ENCODE data around the gene CDK6.

CDK6 gene

DNA sequence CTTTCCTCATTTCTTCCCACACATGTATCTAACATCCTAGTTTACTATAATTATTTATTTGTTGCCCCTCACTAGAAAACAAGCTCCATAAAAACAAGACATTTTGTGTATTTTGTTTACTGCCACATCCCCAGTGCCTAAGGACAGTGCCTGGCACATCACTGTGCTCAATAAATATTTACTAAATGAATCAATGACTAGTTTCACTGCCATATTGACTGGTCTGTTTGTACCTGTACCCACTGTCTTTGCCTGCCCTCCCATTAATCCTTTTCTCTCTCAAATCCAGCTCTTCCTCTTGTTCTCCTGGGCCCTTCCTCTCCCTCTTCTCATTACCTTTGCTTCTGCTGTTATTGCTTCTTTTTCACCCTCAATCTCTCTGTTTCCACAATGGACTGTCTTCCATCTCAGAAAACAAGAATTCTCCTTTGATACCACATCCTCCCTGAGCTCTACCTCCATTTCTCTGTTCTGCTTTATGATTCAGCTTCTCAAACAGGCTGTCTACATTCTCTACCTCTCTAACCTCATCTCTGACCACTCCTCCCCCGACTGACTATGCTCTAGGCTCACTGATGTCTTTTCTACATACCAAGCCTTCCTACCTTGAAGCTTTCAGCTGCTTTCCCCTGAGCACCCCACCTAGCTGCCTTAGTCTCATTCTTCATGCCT is 237.9 kb downstream of the CDK6 start:
- no peak overlapping the region for H3K4me3 ChIP-seq (ENCODE audit: low read depth, low read length)
- in situ Hi-C loops (cut with HindIII; ENCODE audit: low sequenced_read_pairs): no loop called here
- no peak for DNase-seq (ENCODE audit: low read depth)
- TF ChIP-seq, protein P1, sequence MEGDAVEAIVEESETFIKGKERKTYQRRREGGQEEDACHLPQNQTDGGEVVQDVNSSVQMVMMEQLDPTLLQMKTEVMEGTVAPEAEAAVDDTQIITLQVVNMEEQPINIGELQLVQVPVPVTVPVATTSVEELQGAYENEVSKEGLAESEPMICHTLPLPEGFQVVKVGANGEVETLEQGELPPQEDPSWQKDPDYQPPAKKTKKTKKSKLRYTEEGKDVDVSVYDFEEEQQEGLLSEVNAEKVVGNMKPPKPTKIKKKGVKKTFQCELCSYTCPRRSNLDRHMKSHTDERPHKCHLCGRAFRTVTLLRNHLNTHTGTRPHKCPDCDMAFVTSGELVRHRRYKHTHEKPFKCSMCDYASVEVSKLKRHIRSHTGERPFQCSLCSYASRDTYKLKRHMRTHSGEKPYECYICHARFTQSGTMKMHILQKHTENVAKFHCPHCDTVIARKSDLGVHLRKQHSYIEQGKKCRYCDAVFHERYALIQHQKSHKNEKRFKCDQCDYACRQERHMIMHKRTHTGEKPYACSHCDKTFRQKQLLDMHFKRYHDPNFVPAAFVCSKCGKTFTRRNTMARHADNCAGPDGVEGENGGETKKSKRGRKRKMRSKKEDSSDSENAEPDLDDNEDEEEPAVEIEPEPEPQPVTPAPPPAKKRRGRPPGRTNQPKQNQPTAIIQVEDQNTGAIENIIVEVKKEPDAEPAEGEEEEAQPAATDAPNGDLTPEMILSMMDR (IDR thresholded peaks at IDR 0.05; ENCODE audit: low read depth, low read length, missing control alignments): no peak

DNA sequence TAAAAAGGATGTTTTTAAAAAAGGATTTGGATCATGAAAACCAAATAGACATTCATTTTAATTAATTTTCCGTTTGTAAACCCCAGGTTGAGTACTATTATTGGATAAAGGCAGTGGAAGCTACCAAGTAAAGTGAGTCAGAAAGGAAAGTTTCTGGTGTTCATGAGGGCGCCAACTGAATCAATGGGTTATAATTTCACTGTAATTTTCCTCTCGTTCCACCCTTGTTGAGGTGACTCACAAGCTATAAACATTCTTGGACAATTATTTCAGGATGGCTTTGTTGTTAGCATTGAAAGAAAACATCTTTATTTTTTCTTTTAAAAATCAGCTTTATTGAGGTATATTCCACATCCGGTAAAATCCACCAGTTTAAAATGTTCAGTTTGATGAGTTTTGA is 241.1 kb downstream of the CDK6 start:
- in situ Hi-C loops (cut with HindIII; ENCODE audit: low sequenced_read_pairs): no loop called here

DNA sequence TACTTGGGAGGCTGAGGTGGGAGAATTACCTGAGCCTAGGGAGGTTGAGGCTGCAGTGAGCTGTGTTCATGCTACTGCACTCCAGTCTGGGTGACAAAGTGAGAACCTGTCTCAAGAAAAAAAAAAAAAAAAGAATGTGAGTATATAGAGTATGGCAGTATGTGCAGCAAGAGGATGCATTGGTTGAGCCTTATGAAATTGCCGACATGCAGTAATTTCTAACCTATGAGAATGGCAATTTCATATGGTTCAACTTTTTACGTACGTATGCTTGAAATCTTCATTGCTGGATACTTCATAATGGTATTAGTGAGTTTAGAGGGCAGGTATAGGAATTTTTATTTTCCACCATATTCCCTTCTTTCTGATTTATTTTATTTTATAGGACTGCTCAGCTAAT is 241.6 kb downstream of the CDK6 start:
- in situ Hi-C loops (cut with HindIII; ENCODE audit: low sequenced_read_pairs): no loop called here

More for the DNA sequence above, 241.1 kb downstream of the CDK6 start:
- no peak for DNase-seq (ENCODE audit: low read depth)
- H3K4me3 ChIP-seq (ENCODE audit: low read depth, low read length): no peak overlapping the region
- TF ChIP-seq, protein P1 (IDR thresholded peaks at IDR 0.05; ENCODE audit: low read depth, low read length, missing control alignments): no peak

DNA sequence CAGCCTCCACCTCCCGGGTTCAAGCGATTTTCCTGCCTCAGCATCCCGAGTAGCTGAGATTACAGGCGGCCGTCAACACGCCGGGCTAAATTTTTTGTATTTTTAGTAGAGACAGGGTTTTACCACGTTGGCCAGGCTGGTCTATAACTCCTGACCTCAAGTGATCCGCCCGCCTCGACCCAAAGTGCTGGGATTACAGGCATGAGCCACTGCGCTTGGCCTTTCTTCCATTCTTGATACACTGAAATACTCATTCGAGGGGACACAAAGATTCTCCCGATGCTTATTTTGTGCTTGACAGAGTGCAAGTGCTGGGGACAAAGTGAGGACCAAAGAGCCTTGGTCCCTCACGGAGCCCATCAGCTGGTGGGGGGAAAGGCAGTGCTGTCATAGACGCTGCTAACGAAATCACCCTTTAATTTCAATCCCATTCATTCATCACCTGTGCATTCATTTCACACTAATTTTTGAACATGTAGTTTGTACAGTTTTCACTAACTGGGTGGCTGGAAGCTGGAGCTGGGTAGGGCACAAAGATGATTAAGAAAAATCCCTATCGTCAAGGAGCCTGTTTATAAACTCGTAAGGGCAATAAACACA is 245.6 kb downstream of the CDK6 start:
- in situ Hi-C loops (cut with HindIII; ENCODE audit: low sequenced_read_pairs): no loop called here
- TF ChIP-seq, protein P1 (IDR thresholded peaks at IDR 0.05; ENCODE audit: low read depth, low read length, missing control alignments): no peak
- H3K4me3 ChIP-seq (ENCODE audit: low read depth, low read length): peak overlapping the region; percentile 94
- no peak for DNase-seq (ENCODE audit: low read depth)

More for the DNA sequence above, 241.6 kb downstream of the CDK6 start:
- no peak overlapping the region for H3K4me3 ChIP-seq (ENCODE audit: low read depth, low read length)
- TF ChIP-seq, protein P1 (IDR thresholded peaks at IDR 0.05; ENCODE audit: low read depth, low read length, missing control alignments): no peak
- DNase-seq (ENCODE audit: low read depth): no peak

DNA sequence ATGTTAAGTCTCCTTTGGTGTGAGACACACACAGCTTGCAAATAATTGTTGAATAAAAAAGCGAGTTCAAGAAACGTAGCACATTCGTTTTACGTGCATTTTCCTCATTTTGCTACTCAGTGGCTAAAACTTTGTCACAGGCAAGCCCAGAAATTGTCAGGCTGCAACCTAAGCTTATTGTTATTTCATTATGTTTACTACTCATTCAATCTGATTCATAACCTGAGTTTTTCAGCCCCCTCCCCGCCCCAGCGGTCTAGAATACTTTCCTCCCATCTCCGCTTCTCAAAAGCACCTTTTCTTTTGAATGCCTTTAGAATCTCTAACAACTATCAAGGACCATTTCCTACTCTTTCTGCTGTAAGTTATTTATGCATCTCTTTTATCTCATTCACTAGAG is 247.3 kb downstream of the CDK6 start:
- DNase-seq (ENCODE audit: low read depth): no peak
- peak overlapping the region; percentile 94 for H3K4me3 ChIP-seq (ENCODE audit: low read depth, low read length)
- in situ Hi-C loops (cut with HindIII; ENCODE audit: low sequenced_read_pairs): no loop called here
- TF ChIP-seq, protein P1 (IDR thresholded peaks at IDR 0.05; ENCODE audit: low read depth, low read length, missing control alignments): no peak

DNA sequence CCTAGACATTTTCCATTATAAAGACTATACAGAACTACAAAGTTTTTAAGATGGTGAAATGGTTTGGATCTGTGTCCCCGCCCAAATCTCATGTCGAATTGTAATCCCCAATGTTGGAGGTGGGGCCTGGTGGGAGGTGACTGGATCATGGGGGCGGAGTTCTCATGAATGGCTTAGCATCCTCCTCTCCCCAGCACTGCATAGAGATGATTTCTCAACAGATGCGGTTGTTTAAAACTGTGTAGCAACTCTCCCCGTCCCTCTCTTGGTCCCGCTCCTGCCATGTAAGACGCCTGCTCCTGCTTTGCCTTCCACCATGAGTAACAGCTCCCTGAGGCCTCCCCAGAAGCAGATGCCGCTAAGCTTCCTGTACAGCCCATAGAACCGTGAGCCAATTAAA is 247.8 kb downstream of the CDK6 start:
- no peak for DNase-seq (ENCODE audit: low read depth)
- TF ChIP-seq, protein P1 (IDR thresholded peaks at IDR 0.05; ENCODE audit: low read depth, low read length, missing control alignments): no peak
- H3K4me3 ChIP-seq (ENCODE audit: low read depth, low read length): peak overlapping the region; percentile 94
- in situ Hi-C loops (cut with HindIII; ENCODE audit: low sequenced_read_pairs): no loop called here
